Measurements from ENCODE around the gene NFIA. TPM values are rescaled to one million over a fixed set of nuclear protein-coding genes. Genes with fewer than 3 reads are reported as not detected.

Gene NFIA
- total RNA-seq, 3 donors from 2014 or later = 54.9 to 87.5 (median 79.6) TPM

- no peak for DNase-seq (ENCODE audit: low spot score in 2 of 2)
- no peaks in the 10 kb centered on the region for H3K4me1 ChIP-seq
- TF ChIP-seq POLR2AphosphoS5 (IDR thresholded peaks at IDR 0.05) = no peak
- no peak for TF ChIP-seq POLR2A (IDR thresholded peaks at IDR 0.05)
- TF ChIP-seq, protein P1, sequence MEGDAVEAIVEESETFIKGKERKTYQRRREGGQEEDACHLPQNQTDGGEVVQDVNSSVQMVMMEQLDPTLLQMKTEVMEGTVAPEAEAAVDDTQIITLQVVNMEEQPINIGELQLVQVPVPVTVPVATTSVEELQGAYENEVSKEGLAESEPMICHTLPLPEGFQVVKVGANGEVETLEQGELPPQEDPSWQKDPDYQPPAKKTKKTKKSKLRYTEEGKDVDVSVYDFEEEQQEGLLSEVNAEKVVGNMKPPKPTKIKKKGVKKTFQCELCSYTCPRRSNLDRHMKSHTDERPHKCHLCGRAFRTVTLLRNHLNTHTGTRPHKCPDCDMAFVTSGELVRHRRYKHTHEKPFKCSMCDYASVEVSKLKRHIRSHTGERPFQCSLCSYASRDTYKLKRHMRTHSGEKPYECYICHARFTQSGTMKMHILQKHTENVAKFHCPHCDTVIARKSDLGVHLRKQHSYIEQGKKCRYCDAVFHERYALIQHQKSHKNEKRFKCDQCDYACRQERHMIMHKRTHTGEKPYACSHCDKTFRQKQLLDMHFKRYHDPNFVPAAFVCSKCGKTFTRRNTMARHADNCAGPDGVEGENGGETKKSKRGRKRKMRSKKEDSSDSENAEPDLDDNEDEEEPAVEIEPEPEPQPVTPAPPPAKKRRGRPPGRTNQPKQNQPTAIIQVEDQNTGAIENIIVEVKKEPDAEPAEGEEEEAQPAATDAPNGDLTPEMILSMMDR (IDR thresholded peaks at IDR 0.05) = no peak
- no peaks in the 10 kb centered on the region for H3K9me3 ChIP-seq
- no peak overlapping the region for H3K27ac ChIP-seq
- H3K27me3 ChIP-seq = no peaks in the 10 kb centered on the region
- H3K4me3 ChIP-seq = no peak overlapping the region
- no peaks in the 10 kb centered on the region for H3K36me3 ChIP-seq
- intact Hi-C loops (cut with DNase I; ENCODE audit: low total_unique reads) = no loop called here
Measured at GRCh38 chr1:61480273-61480935, 398.0 kb downstream of the NFIA start.

DNA sequence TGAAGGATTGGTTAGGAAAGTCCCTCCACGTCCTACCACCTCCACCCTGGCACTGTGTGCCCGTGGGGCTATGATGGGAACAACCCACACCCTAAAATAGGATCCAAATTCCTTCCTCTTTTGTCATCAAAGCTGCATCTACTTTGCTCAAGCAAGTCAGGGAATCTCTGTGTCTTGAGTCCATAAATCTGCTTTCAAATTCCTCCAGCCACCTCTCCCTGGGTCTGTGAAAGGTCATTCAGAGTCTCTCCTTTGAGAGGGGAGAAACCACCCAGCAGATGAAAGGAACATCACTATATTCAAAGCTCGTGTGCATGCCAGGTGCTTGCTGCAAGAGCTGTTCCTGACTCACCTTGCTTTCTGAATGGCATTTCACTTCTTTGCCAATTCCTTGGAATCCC is 399.0 kb downstream of the NFIA start:
- no peaks in the 10 kb centered on the region for H3K36me3 ChIP-seq
- no peak for DNase-seq (ENCODE audit: low spot score in 2 of 2)
- H3K4me1 ChIP-seq = no peaks in the 10 kb centered on the region
- no peak overlapping the region for H3K4me3 ChIP-seq
- intact Hi-C loops (cut with DNase I; ENCODE audit: low total_unique reads) = no loop called here
- TF ChIP-seq, protein P1 (IDR thresholded peaks at IDR 0.05) = no peak
- TF ChIP-seq POLR2AphosphoS5 (IDR thresholded peaks at IDR 0.05) (no peak), POLR2A (IDR thresholded peaks at IDR 0.05) (no peak)
- H3K27me3 ChIP-seq = no peaks in the 10 kb centered on the region
- no peaks in the 10 kb centered on the region for H3K9me3 ChIP-seq
- no peak overlapping the region for H3K27ac ChIP-seq

DNA sequence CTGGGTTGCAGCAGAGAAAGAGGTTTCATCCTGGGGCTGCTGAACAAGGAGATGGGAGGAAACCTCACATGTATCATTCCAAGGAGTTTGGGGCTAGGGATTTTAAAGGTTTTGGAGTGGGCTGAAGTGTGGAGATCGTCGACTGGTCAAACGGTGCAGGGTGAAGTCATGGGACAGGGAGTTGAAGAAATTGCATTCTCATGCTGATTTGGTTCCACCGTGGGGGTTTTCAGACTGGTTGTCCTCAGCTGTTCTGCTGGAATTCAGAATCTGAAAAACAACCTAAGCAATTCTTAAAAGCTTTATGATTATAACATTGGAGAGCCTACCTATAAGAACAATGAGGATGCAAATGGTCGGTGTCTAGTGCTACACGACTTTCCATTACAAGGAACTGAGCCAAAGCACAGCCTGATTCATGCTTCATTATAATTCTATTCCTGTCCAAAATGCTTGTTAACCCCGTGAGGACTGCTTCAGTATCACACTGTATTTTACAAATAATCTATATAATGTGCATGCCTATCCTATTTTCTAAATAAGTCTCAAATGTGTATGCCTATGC is 399.9 kb downstream of the NFIA start:
- Histone ChIP-seq H3K4me1 (no peaks in the 10 kb centered on the region), H3K27ac (no peak overlapping the region), H3K4me3 (no peak overlapping the region), H3K36me3 (no peaks in the 10 kb centered on the region), H3K9me3 (no peaks in the 10 kb centered on the region), H3K27me3 (no peaks in the 10 kb centered on the region)
- no peak for TF ChIP-seq POLR2AphosphoS5 (IDR thresholded peaks at IDR 0.05)
- TF ChIP-seq POLR2A (IDR thresholded peaks at IDR 0.05) = no peak
- TF ChIP-seq, protein P1 (IDR thresholded peaks at IDR 0.05) = no peak
- no peak for DNase-seq (ENCODE audit: low spot score in 2 of 2)
- intact Hi-C loops (cut with DNase I; ENCODE audit: low total_unique reads) = no loop called here

- intact Hi-C loops (cut with DNase I; ENCODE audit: low total_unique reads) = no loop called here
- no peak for DNase-seq (ENCODE audit: low spot score in 2 of 2)
- TF ChIP-seq, protein P1 (IDR thresholded peaks at IDR 0.05) = no peak
- TF ChIP-seq POLR2AphosphoS5 (IDR thresholded peaks at IDR 0.05) (no peak), POLR2A (IDR thresholded peaks at IDR 0.05) (no peak)
- no peaks in the 10 kb centered on the region for H3K36me3 ChIP-seq
- no peaks in the 10 kb centered on the region for H3K27me3 ChIP-seq
- H3K4me3 ChIP-seq = no peak overlapping the region
- no peaks in the 10 kb centered on the region for H3K4me1 ChIP-seq
- H3K27ac ChIP-seq = no peak overlapping the region
- H3K9me3 ChIP-seq = no peaks in the 10 kb centered on the region
Measured at GRCh38 chr1:61486783-61487536, 404.6 kb downstream of the NFIA start.

DNA sequence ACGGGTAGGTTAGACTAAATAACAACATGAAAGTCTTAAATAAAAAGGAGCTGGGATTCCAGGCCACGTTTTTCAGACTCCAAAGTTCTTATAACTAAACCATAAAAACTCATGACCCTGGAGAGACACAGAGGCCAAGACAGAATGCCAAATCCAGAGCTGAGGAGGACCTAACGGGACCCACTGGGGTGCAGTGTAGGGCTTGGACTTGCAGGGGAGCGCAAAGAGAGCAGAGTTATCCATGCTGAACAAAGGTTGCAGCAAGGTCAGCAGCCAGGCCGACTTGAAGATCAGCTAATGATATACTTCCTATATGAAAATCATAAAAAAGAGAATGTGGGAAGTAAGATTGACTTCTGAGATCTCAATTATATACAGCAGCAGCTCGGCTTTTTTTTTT is 405.4 kb downstream of the NFIA start:
- no peak for DNase-seq (ENCODE audit: low spot score in 2 of 2)
- H3K9me3 ChIP-seq = no peaks in the 10 kb centered on the region
- no peaks in the 10 kb centered on the region for H3K36me3 ChIP-seq
- no peak overlapping the region for H3K27ac ChIP-seq
- no peaks in the 10 kb centered on the region for H3K27me3 ChIP-seq
- intact Hi-C loops (cut with DNase I; ENCODE audit: low total_unique reads) = no loop called here
- TF ChIP-seq, protein P1 (IDR thresholded peaks at IDR 0.05) = no peak
- H3K4me3 ChIP-seq = no peak overlapping the region
- H3K4me1 ChIP-seq = no peaks in the 10 kb centered on the region
